ENCODE results near the gene PPP1R15A.
"Not testable (repeated sequence)": the region's sequence is repeated elsewhere in the genome, so short reads cannot be mapped to it uniquely, and the experiment has no call there.

The PPP1R15A gene

GRCh38 chr19:48872182-48872883 lies at the start of gene PPP1R15A:
Gene PPP1R15A, plus strand, starts transcription at chr19:48872421. Its CDS starts 813 bp downstream, at chr19:48873234.
- DNase-seq, result peak; percentile 99

DNA sequence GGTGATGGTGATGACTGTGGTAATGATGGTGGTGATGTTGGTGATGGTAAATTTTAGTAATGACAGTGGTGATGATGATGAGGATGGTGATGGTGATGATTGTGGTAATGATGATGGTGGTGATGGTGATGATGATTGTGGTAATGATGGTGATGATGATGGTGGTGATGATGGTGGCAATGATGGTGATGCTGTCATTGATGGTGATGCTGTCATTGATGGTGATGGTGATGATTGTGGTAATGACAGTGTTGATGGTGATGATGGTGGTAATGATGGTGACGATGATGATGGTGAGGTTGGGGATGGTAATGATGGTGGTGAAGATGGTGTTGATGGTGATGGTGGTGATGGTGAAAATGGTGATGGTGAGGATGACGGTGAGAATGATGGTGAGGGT lies 49.7 kb upstream of the PPP1R15A start:
- DNase-seq, result no peak

- no peak for DNase-seq
Measured at GRCh38 chr19:48826606-48827020, 45.6 kb upstream of the PPP1R15A start.

DNA sequence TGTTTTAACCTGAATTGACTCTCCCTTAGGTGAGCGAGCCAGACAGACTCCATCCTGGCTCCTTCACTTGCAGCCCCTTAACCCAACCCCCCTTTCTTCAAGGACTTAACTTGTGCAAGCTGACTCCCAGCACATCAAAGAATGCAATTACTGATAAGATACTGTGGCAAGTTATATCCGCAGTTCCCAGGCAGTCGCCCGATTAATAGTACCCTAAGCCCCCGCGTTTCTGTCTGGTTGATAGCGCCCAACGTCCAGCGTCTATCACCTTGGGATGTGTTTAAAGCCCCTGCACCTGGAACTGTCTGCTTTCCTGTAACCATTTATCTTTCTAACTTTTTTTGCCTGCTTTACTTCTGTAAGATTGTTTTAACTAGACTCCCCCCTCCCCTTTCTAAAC lies 42.1 kb upstream of the PPP1R15A start:
- DNase-seq, result no peak

DNA sequence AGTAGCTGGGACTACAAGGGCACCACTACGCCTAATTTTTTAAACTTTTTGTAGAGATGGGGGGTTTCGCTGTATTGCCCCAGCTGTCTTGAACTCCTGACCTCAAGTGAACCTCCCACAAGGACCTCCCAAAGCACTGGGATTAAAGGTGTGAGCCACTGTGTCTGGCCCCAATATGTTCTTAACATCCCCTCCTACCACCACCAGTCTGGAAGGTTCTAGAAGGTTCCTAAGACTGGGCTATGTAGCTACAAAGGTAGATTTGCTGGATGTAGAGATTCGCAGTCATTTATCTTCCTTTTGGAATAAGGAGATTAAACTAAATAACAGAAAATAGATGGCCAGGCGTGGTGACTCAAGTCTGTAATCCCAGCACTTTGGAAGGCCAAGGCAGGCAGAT lies 41.3 kb upstream of the PPP1R15A start:
- DNase-seq, result no peak

DNA sequence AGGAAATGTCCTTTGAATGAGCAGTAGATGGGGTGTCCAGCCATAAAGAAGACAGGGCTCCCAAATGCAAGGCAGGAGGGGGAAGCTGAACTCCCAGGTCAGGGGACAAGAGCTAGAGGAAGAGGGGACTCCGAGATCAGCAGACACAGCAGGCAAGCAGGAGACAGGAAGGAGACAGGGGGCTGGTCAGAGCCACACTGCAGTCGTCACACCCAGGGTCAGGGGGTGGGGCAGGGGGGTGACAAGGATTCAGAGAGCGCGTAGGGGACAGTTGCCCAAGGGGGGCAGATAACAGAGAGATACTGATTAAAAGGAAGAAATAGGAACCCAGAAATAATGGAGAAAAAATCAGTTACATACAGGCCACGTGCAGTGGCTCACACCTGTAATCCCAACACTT lies 39.2 kb upstream of the PPP1R15A start:
- no peak for DNase-seq

DNA sequence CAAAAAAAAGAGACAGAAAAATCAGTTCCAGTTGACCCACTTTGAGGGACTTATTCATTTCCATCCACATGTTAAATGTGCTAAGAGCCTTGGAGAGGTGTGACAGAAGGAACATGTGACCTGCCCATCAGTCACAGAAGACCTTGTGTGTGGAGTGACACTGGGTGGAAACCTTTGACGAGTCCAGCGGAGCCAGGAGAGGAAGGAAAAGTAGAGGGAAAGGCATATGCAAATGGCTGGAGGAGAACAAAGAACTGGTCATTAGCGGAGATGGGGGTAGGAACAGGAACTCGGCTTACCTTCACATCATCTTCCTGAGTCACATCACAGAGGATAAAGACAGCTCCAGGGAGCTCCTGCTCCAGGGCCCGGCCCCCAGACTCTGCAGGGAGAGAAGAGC lies 38.2 kb upstream of the PPP1R15A start:
- DNase-seq, result no peak

DNA sequence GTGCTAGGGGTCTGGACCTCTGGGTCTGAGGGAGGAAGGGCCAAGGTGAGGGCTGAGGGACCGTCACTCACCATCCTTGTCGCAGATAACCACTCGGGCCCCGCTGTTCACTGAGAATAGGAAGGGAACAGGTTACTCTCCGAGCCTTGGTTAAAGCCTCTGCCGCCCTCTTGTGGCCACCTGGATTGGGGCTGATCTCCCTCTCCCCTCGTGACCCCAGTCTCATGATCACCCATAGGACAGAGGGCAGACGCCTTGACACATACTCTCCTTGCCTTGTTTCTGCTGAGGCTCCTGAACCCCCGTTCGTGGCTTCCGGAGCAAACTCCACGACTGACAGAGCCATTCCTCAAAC lies 36.5 kb upstream of the PPP1R15A start:
- peak; percentile 91 for DNase-seq

DNA sequence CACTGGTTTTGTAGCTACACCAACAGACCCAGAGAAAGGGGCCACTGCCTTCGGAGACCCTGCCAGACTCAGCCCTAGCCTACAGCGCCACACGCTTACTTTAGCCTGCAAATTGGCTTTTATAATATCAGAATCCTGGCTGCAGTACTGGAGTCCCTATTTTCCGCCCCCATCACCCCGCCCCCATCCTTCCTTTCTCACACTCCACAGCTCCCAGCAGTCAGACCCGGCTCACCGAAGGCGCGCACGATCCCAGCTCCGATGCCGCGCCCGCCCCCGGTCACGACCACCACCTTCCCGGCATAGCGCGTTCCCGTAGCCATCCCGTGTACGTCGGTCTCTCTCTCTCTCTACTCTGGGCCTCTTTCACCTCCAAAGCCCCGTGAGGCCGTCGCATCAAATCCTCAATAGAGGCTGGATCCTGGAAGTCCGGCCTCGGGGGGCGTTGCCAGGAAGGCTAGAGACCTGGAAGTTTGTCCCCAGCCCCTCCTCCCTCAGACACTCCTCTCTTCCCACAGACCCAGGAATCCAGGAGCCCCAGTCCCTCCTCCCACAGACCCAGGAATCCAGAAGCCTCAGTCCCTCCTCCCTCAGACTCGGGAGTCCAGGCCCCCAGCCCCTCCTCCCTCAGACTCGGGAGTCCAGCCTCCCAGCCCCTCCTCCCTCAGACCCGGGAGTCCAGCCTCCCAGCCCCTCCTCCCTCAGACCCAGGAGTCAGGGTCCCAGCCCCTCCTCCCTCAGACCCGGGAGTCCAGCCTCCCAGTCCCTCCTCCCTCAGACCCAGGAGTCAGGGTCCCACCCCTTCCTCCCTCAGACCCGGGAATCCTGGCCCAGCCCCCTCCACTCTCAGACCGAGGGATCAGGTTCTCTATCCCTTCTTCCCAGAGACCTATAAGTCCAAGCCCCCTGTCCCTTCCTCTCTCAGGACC lies 35.9 kb upstream of the PPP1R15A start, which contains the start of gene HSD17B14:
TSS of gene HSD17B14 (minus strand) at position 403 of the 929 bp plus-strand sequence. CDS start at position 323, 80 bp downstream.
- no peak for DNase-seq

GRCh38 chr19:48837051-48837524 lies 35.1 kb upstream of the PPP1R15A start:
- DNase-seq, result peak; percentile 76

DNA sequence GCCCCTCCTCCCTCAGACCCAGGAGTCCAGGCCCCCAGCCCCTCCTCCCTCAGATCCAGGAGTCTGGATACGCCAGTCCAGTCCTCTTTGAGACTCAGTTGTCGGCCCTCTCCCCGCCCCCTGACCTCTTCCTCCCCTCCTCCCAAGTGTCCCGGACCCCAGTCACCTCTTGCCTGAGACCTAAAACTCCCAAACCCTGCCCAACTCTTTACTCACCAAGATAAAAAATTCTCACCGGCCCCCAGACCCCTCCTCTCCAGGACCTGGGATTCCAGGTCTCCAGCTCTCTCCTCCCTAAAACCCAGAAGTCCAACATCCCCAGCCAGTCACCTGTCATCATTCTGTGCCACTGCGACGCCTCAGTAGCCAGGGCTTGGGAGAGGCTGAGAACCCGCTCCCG lies 34.5 kb upstream of the PPP1R15A start:
- DNase-seq, result no peak

DNA sequence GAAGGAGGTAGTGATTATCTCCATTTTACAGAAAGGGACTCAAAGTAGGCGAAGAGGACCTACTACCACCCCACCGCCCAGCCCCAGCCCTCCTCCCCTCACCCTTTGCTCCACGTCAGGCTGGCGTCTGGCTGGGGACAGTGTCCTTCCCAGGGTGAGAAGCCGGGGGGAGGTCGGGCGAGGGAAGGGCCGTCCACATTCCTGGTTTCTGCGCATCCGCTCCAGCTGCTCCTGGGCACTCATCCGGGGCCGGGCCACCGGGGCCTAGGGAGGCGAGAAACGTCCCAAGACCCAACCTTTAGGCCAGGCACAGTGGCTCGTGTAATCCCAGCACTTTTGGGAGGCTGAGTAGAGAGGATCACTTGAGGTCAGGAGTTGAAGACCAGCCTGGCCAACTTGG lies 31.2 kb upstream of the PPP1R15A start:
- no peak for DNase-seq

GRCh38 chr19:48841571-48841970 lies 30.6 kb upstream of the PPP1R15A start:
- no peak for DNase-seq

GRCh38 chr19:48842789-48843162 lies 29.4 kb upstream of the PPP1R15A start:
- DNase-seq, result peak; percentile 56

DNA sequence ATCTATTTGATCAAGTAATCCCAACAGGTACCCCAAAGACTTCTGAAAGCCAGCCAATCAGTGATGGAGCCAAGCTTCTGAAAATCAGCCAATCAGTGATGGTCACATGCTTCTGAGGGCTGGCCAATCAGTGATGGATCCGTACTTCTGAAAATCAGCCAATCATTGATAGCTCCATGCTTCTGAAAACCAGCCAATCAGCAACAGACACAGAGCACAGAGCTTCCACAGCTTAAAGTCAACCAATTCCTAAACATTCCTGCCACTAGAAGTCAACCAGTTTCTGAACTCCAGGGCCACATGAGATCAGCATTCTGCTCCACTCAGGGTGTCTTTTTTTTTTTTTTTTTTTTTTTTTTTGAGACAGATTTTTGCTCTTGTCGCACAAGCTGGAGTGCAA lies 27.7 kb upstream of the PPP1R15A start:
- DNase-seq, result no peak

DNA sequence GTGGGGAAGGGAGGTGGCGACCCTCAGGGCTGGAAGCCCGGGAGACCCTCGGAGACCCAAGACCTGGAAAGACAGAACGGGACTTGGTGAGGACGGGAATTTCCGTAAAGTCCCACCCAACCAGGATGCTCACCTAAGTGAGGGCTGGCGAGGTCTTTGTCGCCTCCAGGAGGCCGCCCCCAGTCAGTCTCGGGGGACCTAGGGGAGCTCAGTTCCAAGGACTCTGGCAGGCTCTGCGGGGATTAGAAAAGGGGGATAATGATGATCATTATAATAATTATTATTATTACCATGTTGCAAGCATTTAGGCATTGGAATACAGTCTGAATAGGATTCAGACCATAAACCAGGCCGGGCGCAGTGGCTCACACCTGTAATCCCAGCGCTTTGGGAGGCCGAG lies 26.8 kb upstream of the PPP1R15A start:
- DNase-seq, result no peak

- DNase-seq, result not testable (repeated sequence)
Measured at GRCh38 chr19:48846659-48847058, 25.6 kb upstream of the PPP1R15A start.

DNA sequence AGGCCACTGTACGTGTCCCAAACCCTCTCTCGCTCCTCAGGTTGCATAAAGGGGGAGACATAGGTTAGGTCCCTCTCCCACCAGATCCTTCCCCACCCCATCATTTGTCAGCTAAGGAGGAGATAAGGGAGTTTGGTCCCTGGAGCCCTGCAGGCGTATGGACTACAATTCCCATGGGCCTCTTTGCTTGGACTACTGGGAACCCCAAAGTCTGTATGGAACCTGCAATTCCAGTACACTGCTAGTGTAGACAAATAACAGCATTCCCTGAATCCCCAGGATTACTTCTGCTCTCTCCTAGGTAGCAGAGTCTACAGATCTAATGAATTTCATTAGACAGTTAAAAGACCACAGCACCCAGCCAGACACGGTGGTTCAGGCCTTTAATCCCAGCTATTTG lies 19.9 kb upstream of the PPP1R15A start:
- DNase-seq, result no peak

DNA sequence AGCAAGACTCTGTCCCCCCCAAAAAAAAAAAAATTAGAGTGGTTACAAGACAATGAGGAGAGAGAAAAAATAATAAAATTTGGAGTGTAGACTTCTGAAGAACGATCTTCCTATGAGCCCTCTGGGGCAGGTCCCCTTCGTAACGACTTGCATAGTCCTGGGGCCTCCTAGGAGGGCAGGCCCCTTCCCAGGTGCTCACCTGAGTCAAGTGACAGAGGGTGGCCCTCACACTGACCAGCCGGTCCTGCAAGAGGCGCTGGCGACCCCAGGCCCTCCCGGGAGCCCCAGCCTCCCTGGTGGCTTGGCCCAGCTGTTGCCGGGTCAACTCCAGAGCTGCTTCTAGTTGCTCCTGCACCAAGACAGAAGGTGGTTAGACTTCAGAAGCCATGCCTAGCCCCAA lies 18.7 kb upstream of the PPP1R15A start:
- no peak for DNase-seq

- DNase-seq, result no peak
Measured at GRCh38 chr19:48854103-48854502, 18.1 kb upstream of the PPP1R15A start.

DNA sequence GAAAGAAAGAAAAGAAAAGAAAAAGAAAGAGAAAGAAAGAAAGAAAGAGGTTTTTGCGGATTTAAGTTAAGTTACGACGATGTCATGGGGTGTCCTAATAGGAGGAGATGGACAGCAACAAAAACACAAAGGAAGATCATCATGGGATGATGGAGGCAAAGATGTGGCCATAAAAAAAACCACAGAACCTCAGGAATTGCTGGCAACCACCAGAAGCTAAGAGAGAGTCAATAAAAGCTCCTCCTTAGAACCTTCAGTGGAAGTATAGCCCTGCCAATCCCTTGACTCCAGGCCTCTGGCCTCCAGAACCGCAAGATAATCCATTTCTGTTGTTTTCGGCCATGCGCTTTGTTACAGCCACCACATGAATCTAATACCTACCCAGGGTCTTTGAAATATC lies 15.3 kb upstream of the PPP1R15A start:
- DNase-seq, result no peak

GRCh38 chr19:48858984-48859710 lies 13.1 kb upstream of the PPP1R15A start:
- peak; percentile 80 for DNase-seq

Measured in CD4-positive, alpha-beta T cell treated with Interleukin-4 for 4 hours (primary cell).